HepG2 (cell line): Measurements from ENCODE around the gene TPRX1. TPM values are rescaled to one million over a fixed set of nuclear protein-coding genes. Genes with fewer than 3 reads are reported as not detected.
A peak's percentile ranks its signal among the peaks of the same experiment; 100 is the strongest.

Experiments used
- ATF7-NPFF ChIP-seq: sonication (generic); formaldehyde crosslinking; IDR thresholded peaks from 2 replicates; pipeline ENCODE4 v1.8.1; 2023; ENCODE audit warnings: mild to moderate bottlenecking, low read depth, missing genetic modification reagents, moderate library complexity
- DRAP1 ChIP-seq: IDR thresholded peaks from 2 replicates; pipeline ENCODE4 v1.6.1; 2016; ENCODE audit warnings: missing genetic modification reagents, missing compliant biosample characterization
- IRF2 ChIP-seq: IDR thresholded peaks from 2 replicates; pipeline ENCODE4 v1.6.1; 2018; ENCODE audit warnings: missing genetic modification reagents, missing compliant biosample characterization
- NFATC3 ChIP-seq: sonication (generic); formaldehyde crosslinking; IDR thresholded peaks from 2 replicates; pipeline ENCODE4 v1.5.1; 2020; ENCODE audit warnings: mild to moderate bottlenecking, missing genetic modification reagents
- PLRG1 ChIP-seq: fragments of 450-650 bp; conservative IDR thresholded peaks from 2 replicates; pipeline ENCODE4 v1.6.1; 2016
- SAP130 ChIP-seq: IDR thresholded peaks from 2 replicates; pipeline ENCODE4 v1.6.1; 2016; ENCODE audit warnings: low read depth
- SCMH1 ChIP-seq: sonication (generic); formaldehyde crosslinking; IDR thresholded peaks from 2 replicates; pipeline ENCODE4 v1.9.0; 2021; ENCODE audit warnings: missing genetic modification reagents, mild to moderate bottlenecking, borderline replicate concordance
- SKI ChIP-seq: fragments of 450-650 bp; IDR thresholded peaks from one replicate; pipeline ENCODE4 v1.6.1; 2018; ENCODE audit warnings: mild to moderate bottlenecking; ENCODE audit not compliant: partially characterized antibody
- TBX2 ChIP-seq: sonication (generic); formaldehyde crosslinking; IDR thresholded peaks from 2 replicates; pipeline ENCODE4 v1.5.0; 2020; ENCODE audit warnings: missing genetic modification reagents, mild to moderate bottlenecking, borderline replicate concordance
- ZNF207 ChIP-seq: fragments of 450-650 bp; IDR thresholded peaks from 2 replicates; pipeline ENCODE4 v1.6.1; 2016; ENCODE audit warnings: antibody characterized with exemption, borderline replicate concordance
- ZNF235 ChIP-seq: sonication (generic); formaldehyde crosslinking; IDR thresholded peaks from 2 replicates; pipeline ENCODE4 v1.8.1; 2023; ENCODE audit warnings: mild to moderate bottlenecking, missing genetic modification reagents, borderline replicate concordance
- ZNF282 ChIP-seq: fragments of 450-650 bp; IDR thresholded peaks from 2 replicates; pipeline ENCODE4 v1.6.1; 2018; ENCODE audit not compliant: partially characterized antibody
- ZNF605 ChIP-seq: sonication (generic); formaldehyde crosslinking; IDR thresholded peaks from 2 replicates; pipeline ENCODE4 v1.8.0; 2022; ENCODE audit warnings: mild to moderate bottlenecking, missing genetic modification reagents
- ZNF660 ChIP-seq: sonication (generic); formaldehyde crosslinking; IDR thresholded peaks from 2 replicates; pipeline ENCODE4 v1.5.1; 2020; ENCODE audit warnings: mild to moderate bottlenecking, low read depth, missing genetic modification reagents, borderline replicate concordance
- polyA plus RNA-seq, 8 experiments: library from polyadenylated mRNA; depleted of rRNA in 3 of 8; stranded (reverse) in 7 of 8; unstranded in 1 of 8; fragments of >200 nt; fragmentation: Illumina TruSeq in 4 of 8; extraction: Trizol in 4 of 8; gene quantifications; 2 replicates each; pipeline versions ENCODE4 v1.2.1 to v1.2.3, GENCODE V29; 2011 to 2016; ENCODE audit warnings: low read depth in 4 of 8, missing spikeins in 1 of 8, mixed read lengths in 1 of 8; ENCODE audit not compliant: insufficient read depth in 1 of 8
- total RNA-seq, 5 experiments: library from RNA; depleted of rRNA; stranded (reverse); fragments of >200 nt; fragmentation: Illumina TruSeq; extraction: Trizol; gene quantifications; 2 replicates each; pipeline ENCODE4 v1.2.3, GENCODE V29; 2016; ENCODE audit warnings: low read depth in 1 of 5
- TF ChIP-seq, protein P1 (sequence below): IDR thresholded peaks from 2 replicates; pipeline ENCODE4 v1.6.1; 2016; ENCODE audit warnings: low read depth, missing genetic modification reagents, missing compliant biosample characterization
- TF ChIP-seq, protein P2 (sequence below): sonication (generic); formaldehyde crosslinking; IDR thresholded peaks from 2 replicates; pipeline ENCODE4 v1.5.0; 2020; ENCODE audit warnings: missing genetic modification reagents, mild to moderate bottlenecking, borderline replicate concordance
- TF ChIP-seq, protein P3 (sequence below): sonication (generic); formaldehyde crosslinking; IDR thresholded peaks from 2 replicates; pipeline ENCODE4 v1.8.1; 2023; ENCODE audit warnings: mild to moderate bottlenecking, missing genetic modification reagents, borderline replicate concordance
- TF ChIP-seq, protein P4 (sequence below): sonication (generic); formaldehyde crosslinking; IDR thresholded peaks from 2 replicates; pipeline ENCODE4 v1.5.0; 2020; ENCODE audit warnings: mild to moderate bottlenecking, missing genetic modification reagents

Gene TPRX1
- total and polyA plus RNA-seq, 2 of the 13 experiments (the other 11 are each of a cell fraction or from before 2014, with no cell fraction given), result not detected

DNA sequence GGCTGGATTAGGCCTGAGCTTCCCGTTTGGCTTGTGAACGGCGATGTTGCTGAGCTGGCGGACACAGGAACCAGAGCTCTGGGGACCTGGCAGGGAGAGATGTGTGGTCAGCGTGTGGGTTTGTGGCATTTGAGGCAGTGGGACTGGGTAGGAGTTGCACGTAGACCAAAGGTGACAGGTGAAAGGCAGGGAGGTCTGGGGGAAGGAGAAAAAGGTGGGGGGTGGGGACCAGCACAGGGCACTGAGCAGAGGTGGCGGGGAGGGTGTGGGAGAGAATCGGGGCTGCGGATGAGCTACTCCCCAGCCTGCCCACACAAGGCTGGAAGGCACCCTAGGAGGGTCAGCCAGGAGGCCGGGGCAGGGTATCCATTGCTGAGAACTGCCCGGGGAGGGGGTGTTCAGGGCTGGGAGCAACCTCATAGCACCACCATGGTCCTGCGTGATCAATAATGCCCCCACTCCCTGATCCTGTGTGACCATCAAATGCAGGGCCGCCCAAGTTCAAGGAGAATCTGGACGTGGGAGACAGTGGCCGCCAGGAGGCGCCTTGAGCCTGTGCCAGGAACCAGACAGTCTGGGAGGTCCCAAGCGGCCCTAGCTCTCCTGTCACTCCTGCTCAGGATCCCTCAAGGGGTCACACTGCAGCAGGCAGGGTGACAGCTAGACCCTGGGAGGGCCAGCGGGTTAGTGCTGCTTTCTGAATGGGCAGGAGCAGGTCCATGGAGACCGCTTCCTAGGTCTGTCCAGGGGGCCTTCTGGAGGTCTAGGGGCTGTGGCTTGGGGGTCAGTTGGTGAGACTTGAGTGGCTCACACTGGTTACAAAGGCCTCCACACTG lies 38.6 kb downstream of the TPRX1 start (continued):
- TF ChIP-seq, protein P1, sequence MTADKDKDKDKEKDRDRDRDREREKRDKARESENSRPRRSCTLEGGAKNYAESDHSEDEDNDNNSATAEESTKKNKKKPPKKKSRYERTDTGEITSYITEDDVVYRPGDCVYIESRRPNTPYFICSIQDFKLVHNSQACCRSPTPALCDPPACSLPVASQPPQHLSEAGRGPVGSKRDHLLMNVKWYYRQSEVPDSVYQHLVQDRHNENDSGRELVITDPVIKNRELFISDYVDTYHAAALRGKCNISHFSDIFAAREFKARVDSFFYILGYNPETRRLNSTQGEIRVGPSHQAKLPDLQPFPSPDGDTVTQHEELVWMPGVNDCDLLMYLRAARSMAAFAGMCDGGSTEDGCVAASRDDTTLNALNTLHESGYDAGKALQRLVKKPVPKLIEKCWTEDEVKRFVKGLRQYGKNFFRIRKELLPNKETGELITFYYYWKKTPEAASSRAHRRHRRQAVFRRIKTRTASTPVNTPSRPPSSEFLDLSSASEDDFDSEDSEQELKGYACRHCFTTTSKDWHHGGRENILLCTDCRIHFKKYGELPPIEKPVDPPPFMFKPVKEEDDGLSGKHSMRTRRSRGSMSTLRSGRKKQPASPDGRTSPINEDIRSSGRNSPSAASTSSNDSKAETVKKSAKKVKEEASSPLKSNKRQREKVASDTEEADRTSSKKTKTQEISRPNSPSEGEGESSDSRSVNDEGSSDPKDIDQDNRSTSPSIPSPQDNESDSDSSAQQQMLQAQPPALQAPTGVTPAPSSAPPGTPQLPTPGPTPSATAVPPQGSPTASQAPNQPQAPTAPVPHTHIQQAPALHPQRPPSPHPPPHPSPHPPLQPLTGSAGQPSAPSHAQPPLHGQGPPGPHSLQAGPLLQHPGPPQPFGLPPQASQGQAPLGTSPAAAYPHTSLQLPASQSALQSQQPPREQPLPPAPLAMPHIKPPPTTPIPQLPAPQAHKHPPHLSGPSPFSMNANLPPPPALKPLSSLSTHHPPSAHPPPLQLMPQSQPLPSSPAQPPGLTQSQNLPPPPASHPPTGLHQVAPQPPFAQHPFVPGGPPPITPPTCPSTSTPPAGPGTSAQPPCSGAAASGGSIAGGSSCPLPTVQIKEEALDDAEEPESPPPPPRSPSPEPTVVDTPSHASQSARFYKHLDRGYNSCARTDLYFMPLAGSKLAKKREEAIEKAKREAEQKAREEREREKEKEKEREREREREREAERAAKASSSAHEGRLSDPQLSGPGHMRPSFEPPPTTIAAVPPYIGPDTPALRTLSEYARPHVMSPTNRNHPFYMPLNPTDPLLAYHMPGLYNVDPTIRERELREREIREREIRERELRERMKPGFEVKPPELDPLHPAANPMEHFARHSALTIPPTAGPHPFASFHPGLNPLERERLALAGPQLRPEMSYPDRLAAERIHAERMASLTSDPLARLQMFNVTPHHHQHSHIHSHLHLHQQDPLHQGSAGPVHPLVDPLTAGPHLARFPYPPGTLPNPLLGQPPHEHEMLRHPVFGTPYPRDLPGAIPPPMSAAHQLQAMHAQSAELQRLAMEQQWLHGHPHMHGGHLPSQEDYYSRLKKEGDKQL (CRISPR knock-in tag), result no peak
- TF ChIP-seq SKI (peak; percentile 64), ZNF605 (CRISPR knock-in tag) (no peak), SAP130 (CRISPR knock-in tag) (no peak), ATF7-NPFF (CRISPR knock-in tag) (no peak), IRF2 (no peak), NFATC3 (CRISPR knock-in tag) (no peak), ZNF282 (no peak), PLRG1 (no peak), ZNF235 (CRISPR knock-in tag) (no peak), SCMH1 (CRISPR knock-in tag) (no peak), TBX2 (CRISPR knock-in tag) (peak; percentile 25; the same call in 1 of the 2 replicates), ZNF660 (CRISPR knock-in tag) (no peak), ZNF207 (no peak), DRAP1 (CRISPR knock-in tag) (no peak)
- TF ChIP-seq, protein P2, sequence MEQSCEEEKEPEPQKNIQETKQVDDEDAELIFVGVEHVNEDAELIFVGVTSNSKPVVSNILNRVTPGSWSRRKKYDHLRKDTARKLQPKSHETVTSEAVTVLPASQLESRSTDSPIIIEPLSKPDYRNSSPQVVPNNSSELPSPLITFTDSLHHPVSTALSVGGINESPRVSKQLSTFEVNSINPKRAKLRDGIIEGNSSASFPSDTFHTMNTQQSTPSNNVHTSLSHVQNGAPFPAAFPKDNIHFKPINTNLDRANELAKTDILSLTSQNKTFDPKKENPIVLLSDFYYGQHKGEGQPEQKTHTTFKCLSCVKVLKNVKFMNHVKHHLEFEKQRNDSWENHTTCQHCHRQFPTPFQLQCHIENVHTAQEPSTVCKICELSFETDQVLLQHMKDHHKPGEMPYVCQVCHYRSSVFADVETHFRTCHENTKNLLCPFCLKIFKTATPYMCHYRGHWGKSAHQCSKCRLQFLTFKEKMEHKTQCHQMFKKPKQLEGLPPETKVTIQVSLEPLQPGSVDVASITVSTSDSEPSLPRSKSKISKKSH, result no peak
- TF ChIP-seq, protein P3, sequence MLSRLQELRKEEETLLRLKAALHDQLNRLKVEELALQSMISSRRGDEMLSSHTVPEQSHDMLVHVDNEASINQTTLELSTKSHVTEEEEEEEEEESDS (CRISPR knock-in tag), result no peak
- TF ChIP-seq, protein P4, sequence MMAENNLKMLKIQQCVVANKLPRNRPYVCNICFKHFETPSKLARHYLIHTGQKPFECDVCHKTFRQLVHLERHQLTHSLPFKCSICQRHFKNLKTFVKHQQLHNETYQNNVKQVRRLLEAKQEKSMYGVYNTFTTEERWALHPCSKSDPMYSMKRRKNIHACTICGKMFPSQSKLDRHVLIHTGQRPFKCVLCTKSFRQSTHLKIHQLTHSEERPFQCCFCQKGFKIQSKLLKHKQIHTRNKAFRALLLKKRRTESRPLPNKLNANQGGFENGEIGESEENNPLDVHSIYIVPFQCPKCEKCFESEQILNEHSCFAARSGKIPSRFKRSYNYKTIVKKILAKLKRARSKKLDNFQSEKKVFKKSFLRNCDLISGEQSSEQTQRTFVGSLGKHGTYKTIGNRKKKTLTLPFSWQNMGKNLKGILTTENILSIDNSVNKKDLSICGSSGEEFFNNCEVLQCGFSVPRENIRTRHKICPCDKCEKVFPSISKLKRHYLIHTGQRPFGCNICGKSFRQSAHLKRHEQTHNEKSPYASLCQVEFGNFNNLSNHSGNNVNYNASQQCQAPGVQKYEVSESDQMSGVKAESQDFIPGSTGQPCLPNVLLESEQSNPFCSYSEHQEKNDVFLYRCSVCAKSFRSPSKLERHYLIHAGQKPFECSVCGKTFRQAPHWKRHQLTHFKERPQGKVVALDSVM (CRISPR knock-in tag), result no peak
